Smooth muscle cell (in vitro differentiated cells): ENCODE results near the gene TAS1R1. TPM values are rescaled to one million over a fixed set of nuclear protein-coding genes. Genes with fewer than 3 reads are reported as not detected.

Experiments used
- DNase-seq: peaks from one replicate; lab custom pipeline; 2025; ENCODE audit not compliant: unreplicated experiment; lab: John Stamatoyannopoulos, UW
- H2AFZ ChIP-seq: fragments of 200-600 bp; sonication (generic); 2 replicates; pipeline ENCODE4 v1.6.0; 2016; ENCODE audit warnings: antibody characterized with exemption, low read depth, mild to moderate bottlenecking
- H3F3A ChIP-seq: fragments of 200-600 bp; sonication (generic); 2 replicates; pipeline ENCODE4 v1.6.0; 2017; ENCODE audit warnings: antibody characterized with exemption, low read depth
- H3K27ac ChIP-seq: fragments of 200-600 bp; sonication (generic); 2 replicates; pipeline ENCODE4 v1.5.1; 2016; ENCODE audit warnings: low read depth, mild to moderate bottlenecking
- H3K27me3 ChIP-seq: fragments of 200-600 bp; sonication (generic); 2 replicates; pipeline ENCODE4 v1.6.1; 2016; ENCODE audit warnings: low read depth, mild to moderate bottlenecking
- H3K36me3 ChIP-seq: fragments of 200-600 bp; sonication (generic); 2 replicates; pipeline ENCODE4 v1.5.1; 2016; ENCODE audit warnings: low read depth
- H3K4me1 ChIP-seq: fragments of 200-600 bp; sonication (generic); 2 replicates; pipeline ENCODE4 v1.5.1; 2016; ENCODE audit warnings: low read depth
- H3K4me2 ChIP-seq: fragments of 200-600 bp; sonication (generic); 2 replicates; pipeline ENCODE4 v1.6.0; 2016; ENCODE audit warnings: mild to moderate bottlenecking
- H3K4me3 ChIP-seq: fragments of 200-600 bp; sonication (generic); 2 replicates; pipeline ENCODE4 v1.5.1; 2016; ENCODE audit warnings: mild to moderate bottlenecking
- H3K79me2 ChIP-seq: fragments of 200-600 bp; sonication (generic); 2 replicates; pipeline ENCODE4 v1.6.0; 2016; ENCODE audit warnings: low read depth, mild to moderate bottlenecking
- H3K9ac ChIP-seq: fragments of 200-600 bp; sonication (generic); 2 replicates; pipeline ENCODE4 v1.6.0; 2016; ENCODE audit warnings: low read depth
- H3K9me3 ChIP-seq: fragments of 200-600 bp; sonication (generic); replicated peaks from 2 replicates; pipeline ENCODE4 v1.5.1; 2016; ENCODE audit warnings: low read depth
- H4K20me1 ChIP-seq: fragments of 200-600 bp; sonication (generic); 2 replicates; pipeline ENCODE4 v1.6.0; 2016; ENCODE audit warnings: low read depth
- WGBS: methylation state at CpG from one replicate; pipeline ENCODE4 v1.1.7; 2016; ENCODE audit warnings: low lambda C conversion rate; 5-methylcytosine and 5-hydroxymethylcytosine counted together
- polyA plus RNA-seq: library from polyadenylated mRNA; unstranded; fragments of >200 nt; fragmentation: Nextera tagmentation; extraction: Ambion mirVana; gene quantifications from 2 replicates; pipeline ENCODE4 v1.2.1, GENCODE V29; 2016
- total RNA-seq: library from RNA; depleted of rRNA; stranded (reverse); fragments of >200 nt; gene quantifications from 2 replicates; pipeline ENCODE4 v1.2.3, GENCODE V29; 2014
- TF ChIP-seq, protein P1 (sequence below): fragments of 200-600 bp; sonication (generic); IDR thresholded peaks from 2 replicates; pipeline ENCODE4 v1.5.1; 2017; ENCODE audit warnings: borderline replicate concordance, mild to moderate bottlenecking, antibody characterized with exemption; ENCODE audit not compliant: insufficient read depth, poor library complexity, severe bottlenecking

Gene TAS1R1
- total and polyA plus RNA-seq, 2 experiments from 2014 or later: 0.27 TPM; not detected in 1

DNA sequence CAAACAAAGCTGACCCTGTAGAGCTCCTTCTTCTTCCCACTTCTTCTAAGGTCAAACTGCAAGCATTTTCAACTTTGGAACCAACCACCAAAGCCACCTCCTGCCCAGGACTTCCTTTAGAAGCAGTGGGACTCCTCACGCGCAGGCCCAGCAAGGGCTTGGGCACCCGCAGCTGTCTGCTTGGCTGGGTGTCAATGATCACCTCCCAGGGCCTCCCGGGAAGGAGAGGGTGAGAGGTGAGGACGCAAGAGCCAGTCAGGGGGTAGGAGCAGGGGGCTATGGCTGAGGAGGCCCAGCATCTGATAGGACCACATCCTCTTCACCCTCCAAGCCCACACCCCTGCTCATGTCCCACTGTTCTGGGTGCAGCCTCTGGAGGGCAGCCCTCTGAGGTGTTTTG lies 37.3 kb downstream of the TAS1R1 start:
- Histone ChIP-seq H3K4me2 (no peak overlapping the region), H3K9me3 (no peaks in the 10 kb centered on the region), H3K27ac (no peak overlapping the region), H4K20me1 (peaks cover 51% of the 10 kb centered on the region), H3F3A (no peaks in the 10 kb centered on the region), H3K36me3 (no peaks in the 10 kb centered on the region), H3K4me3 (no peak overlapping the region), H3K79me2 (peaks cover 5% of the 10 kb centered on the region), H3K9ac (no peak overlapping the region), H3K27me3 (no peaks in the 10 kb centered on the region), H3K4me1 (no peaks in the 10 kb centered on the region), H2AFZ (no peak overlapping the region)
- no peak for DNase-seq
- TF ChIP-seq, protein P1, sequence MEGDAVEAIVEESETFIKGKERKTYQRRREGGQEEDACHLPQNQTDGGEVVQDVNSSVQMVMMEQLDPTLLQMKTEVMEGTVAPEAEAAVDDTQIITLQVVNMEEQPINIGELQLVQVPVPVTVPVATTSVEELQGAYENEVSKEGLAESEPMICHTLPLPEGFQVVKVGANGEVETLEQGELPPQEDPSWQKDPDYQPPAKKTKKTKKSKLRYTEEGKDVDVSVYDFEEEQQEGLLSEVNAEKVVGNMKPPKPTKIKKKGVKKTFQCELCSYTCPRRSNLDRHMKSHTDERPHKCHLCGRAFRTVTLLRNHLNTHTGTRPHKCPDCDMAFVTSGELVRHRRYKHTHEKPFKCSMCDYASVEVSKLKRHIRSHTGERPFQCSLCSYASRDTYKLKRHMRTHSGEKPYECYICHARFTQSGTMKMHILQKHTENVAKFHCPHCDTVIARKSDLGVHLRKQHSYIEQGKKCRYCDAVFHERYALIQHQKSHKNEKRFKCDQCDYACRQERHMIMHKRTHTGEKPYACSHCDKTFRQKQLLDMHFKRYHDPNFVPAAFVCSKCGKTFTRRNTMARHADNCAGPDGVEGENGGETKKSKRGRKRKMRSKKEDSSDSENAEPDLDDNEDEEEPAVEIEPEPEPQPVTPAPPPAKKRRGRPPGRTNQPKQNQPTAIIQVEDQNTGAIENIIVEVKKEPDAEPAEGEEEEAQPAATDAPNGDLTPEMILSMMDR: no peak
- 59% methylated on average over 5 of the region's 5 CpGs for WGBS

GRCh38 chr1:6592865-6593593 lies 37.9 kb downstream of the TAS1R1 start:
- peaks cover 57% of the 10 kb centered on the region for H4K20me1 ChIP-seq

DNA sequence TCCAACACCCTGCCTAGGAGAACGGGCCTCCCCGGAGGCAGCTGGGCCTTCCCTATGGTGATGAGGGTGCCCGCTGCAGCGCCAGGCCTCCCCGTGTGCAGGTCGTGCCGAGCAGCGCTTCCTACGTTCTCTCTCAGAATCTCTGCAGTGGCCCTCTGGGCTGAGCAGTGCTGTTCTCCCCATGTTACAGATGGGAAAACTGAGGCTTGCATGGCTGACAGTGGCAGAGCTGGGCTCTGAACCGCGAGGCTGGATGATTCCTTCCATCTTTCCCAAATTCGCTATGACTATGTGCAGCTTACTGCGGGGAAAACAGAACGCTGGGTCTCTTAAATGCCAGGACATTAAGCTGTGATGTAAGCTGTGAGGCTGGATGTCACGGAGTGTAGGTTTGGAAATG lies 38.7 kb downstream of the TAS1R1 start:
- TF ChIP-seq, protein P1: no peak
- Histone ChIP-seq H3K9ac (no peak overlapping the region), H3K4me2 (no peak overlapping the region), H3K79me2 (peaks cover 16% of the 10 kb centered on the region), H2AFZ (no peak overlapping the region), H3K27ac (no peak overlapping the region), H3F3A (no peaks in the 10 kb centered on the region), H3K4me1 (no peaks in the 10 kb centered on the region), H3K36me3 (no peaks in the 10 kb centered on the region), H3K9me3 (no peaks in the 10 kb centered on the region), H4K20me1 (peaks cover 65% of the 10 kb centered on the region), H3K4me3 (no peak overlapping the region), H3K27me3 (no peaks in the 10 kb centered on the region)
- 97% methylated on average over 15 of the region's 15 CpGs for WGBS
- no peak for DNase-seq

More at GRCh38 chr1:6592865-6593593, 37.9 kb downstream of the TAS1R1 start:
- no peaks in the 10 kb centered on the region for H3K36me3 ChIP-seq
- no peak overlapping the region for H2AFZ ChIP-seq
- H3K27me3 ChIP-seq: no peaks in the 10 kb centered on the region
- no peaks in the 10 kb centered on the region for H3K9me3 ChIP-seq
- H3K4me3 ChIP-seq: no peak overlapping the region
- DNase-seq: no peak
- H3K79me2 ChIP-seq: peaks cover 10% of the 10 kb centered on the region
- H3F3A ChIP-seq: no peaks in the 10 kb centered on the region
- no peak overlapping the region for H3K9ac ChIP-seq
- TF ChIP-seq, protein P1: no peak
- H3K4me2 ChIP-seq: no peak overlapping the region
- H3K27ac ChIP-seq: no peak overlapping the region
- 98% methylated on average over 36 of the region's 38 CpGs for WGBS
- no peaks in the 10 kb centered on the region for H3K4me1 ChIP-seq
